Suprapubic skin (tissue), 4 donors: ENCODE results near the gene ZNF865. TPM values are rescaled to one million over a fixed set of nuclear protein-coding genes. Genes with fewer than 3 reads are reported as not detected.

Experiments used
- DNase-seq, 2 donors: peaks; one replicate each; pipeline ENCODE4 v3.0.0-alpha.2; 2019; ENCODE audit warnings: low spot score in 2 of 2
- H3K27ac ChIP-seq: fragments of 200-600 bp; sonication (generic); one replicate; pipeline ENCODE4 v1.5.1; 2019
- H3K27me3 ChIP-seq: fragments of 200-600 bp; sonication (generic); one replicate; pipeline ENCODE4 v1.5.1; 2019
- H3K36me3 ChIP-seq: fragments of 200-600 bp; sonication (generic); one replicate; pipeline ENCODE4 v1.5.1; 2019
- H3K4me1 ChIP-seq: fragments of 200-600 bp; sonication (generic); one replicate; pipeline ENCODE4 v1.5.1; 2019
- H3K4me3 ChIP-seq: fragments of 200-600 bp; sonication (generic); one replicate; pipeline ENCODE4 v1.5.1; 2019; ENCODE audit warnings: mild to moderate bottlenecking
- H3K9me3 ChIP-seq: fragments of 200-600 bp; sonication (generic); one replicate; pipeline ENCODE4 v1.5.1; 2019
- CTCF ChIP-seq, 2 donors: fragments of 200-600 bp in 1 of 2; fragments of 450-650 bp in 1 of 2; sonication (generic) in 1 of 2; IDR thresholded peaks; one replicate each; pipeline ENCODE4 v1.5.1; 2016 to 2019; ENCODE audit warnings: antibody characterized with exemption in 2 of 2, mild to moderate bottlenecking in 1 of 2, moderate library complexity in 1 of 2
- EP300 ChIP-seq: sonication (generic); formaldehyde crosslinking; IDR thresholded peaks from one replicate; pipeline ENCODE4 v1.6.1; 2017; ENCODE audit warnings: antibody characterized with exemption
- POLR2A ChIP-seq, 2 donors: fragments of 450-650 bp; IDR thresholded peaks; one replicate each; pipeline ENCODE4 v1.6.1; 2017; ENCODE audit warnings: antibody characterized with exemption in 2 of 2, mild to moderate bottlenecking in 2 of 2, moderate library complexity in 2 of 2
- POLR2AphosphoS5 ChIP-seq, 3 donors: sonication (generic); formaldehyde crosslinking; IDR thresholded peaks; one replicate each; pipeline ENCODE4 v1.6.1; 2017; ENCODE audit warnings: antibody characterized with exemption in 3 of 3
- WGBS: methylation state at CpG from one replicate; pipeline ENCODE4 v1.1.5; 2018; 5-methylcytosine and 5-hydroxymethylcytosine counted together
- total RNA-seq, 4 donors: library from RNA; depleted of rRNA; stranded (reverse); fragments of >200 nt; gene quantifications; one replicate each; pipeline ENCODE4 v1.1.0, GENCODE V29; 2016

ZNF865 gene
- total RNA-seq, 4 donors from 2014 or later: 7.6 to 14.2 (median 9.9) TPM

GRCh38 chr19:55652311-55653128 is 47.1 kb downstream of the ZNF865 start:
- no peak overlapping the region for H3K4me3 ChIP-seq

GRCh38 chr19:55653651-55654322 is 48.3 kb downstream of the ZNF865 start:
- Histone ChIP-seq H3K4me3 (peak overlapping the region; percentile 87), H3K27ac (peak overlapping the region; percentile 99), H3K9me3 (no peaks in the 10 kb centered on the region), H3K36me3 (no peaks in the 10 kb centered on the region), H3K27me3 (no peaks in the 10 kb centered on the region), H3K4me1 (peaks cover 51% of the 10 kb centered on the region)
- peak in 1 of 3 donors; percentile 70 for TF ChIP-seq POLR2AphosphoS5 (IDR thresholded peaks at IDR 0.05)
- peak; percentile 97 to 100 for TF ChIP-seq CTCF (IDR thresholded peaks at IDR 0.05)
- TF ChIP-seq POLR2A (IDR thresholded peaks at IDR 0.05): peak; percentile 52 to 85
- TF ChIP-seq EP300: no peak
- WGBS: under 1% methylated on average over 46 of the region's 57 CpGs
- DNase-seq: peak; percentile 99

More at GRCh38 chr19:55652311-55653128, 47.1 kb downstream of the ZNF865 start:
- 81% methylated on average over 59 of the region's 71 CpGs for WGBS
- Histone ChIP-seq H3K4me1 (peaks cover 49% of the 10 kb centered on the region), H3K27ac (no peak overlapping the region), H3K9me3 (no peaks in the 10 kb centered on the region), H3K27me3 (no peaks in the 10 kb centered on the region), H3K36me3 (no peaks in the 10 kb centered on the region)
- TF ChIP-seq POLR2A (IDR thresholded peaks at IDR 0.05) (no peak), EP300 (no peak), POLR2AphosphoS5 (IDR thresholded peaks at IDR 0.05) (no peak), CTCF (IDR thresholded peaks at IDR 0.05) (no peak)
- DNase-seq: peak in 1 of 2 donors; percentile 78

GRCh38 chr19:55654323-55654867 is 48.9 kb downstream of the ZNF865 start:
- H3K9me3 ChIP-seq: no peaks in the 10 kb centered on the region
- H3K36me3 ChIP-seq: peaks cover 5% of the 10 kb centered on the region
- H3K27ac ChIP-seq: peak overlapping the region; percentile 99
- TF ChIP-seq EP300 (no peak), CTCF (IDR thresholded peaks at IDR 0.05) (no peak), POLR2AphosphoS5 (IDR thresholded peaks at IDR 0.05) (peak in 1 of 3 donors; percentile 44)
- 0% methylated on average over 26 of the region's 52 CpGs for WGBS
- H3K4me3 ChIP-seq: peak overlapping the region; percentile 87
- DNase-seq: peak; percentile 100
- no peaks in the 10 kb centered on the region for H3K27me3 ChIP-seq
- H3K4me1 ChIP-seq: peaks cover 51% of the 10 kb centered on the region

- no peaks in the 10 kb centered on the region for H3K27me3 ChIP-seq
- peaks cover 54% of the 10 kb centered on the region for H3K4me1 ChIP-seq
- peak within 1 kb of the TSS; percentile 99 for H3K27ac ChIP-seq
- H3K4me3 ChIP-seq: peak within 1 kb of the TSS; percentile 87
- 1% methylated on average over 55 of the region's 95 CpGs for WGBS
- peaks cover 11% of the 10 kb centered on the region for H3K36me3 ChIP-seq
- DNase-seq: peak; percentile 97 to 98
- no peaks in the 10 kb centered on the region for H3K9me3 ChIP-seq
- TF ChIP-seq POLR2AphosphoS5 (IDR thresholded peaks at IDR 0.05) (peak; percentile 52 to 86 (median 63)), EP300 (no peak), CTCF (IDR thresholded peaks at IDR 0.05) (no peak), POLR2A (IDR thresholded peaks at IDR 0.05) (peak; percentile 24 to 64)
Measured at GRCh38 chr19:55654868-55655647, 49.6 kb downstream of the ZNF865 start, which contains the start of gene U2AF2. TSS of gene U2AF2 (plus strand) at chr19:55655035. CDS start at chr19:55655105, 70 bp downstream.
